Measurements from ENCODE around the gene EIF5AL1. TPM values are rescaled to one million over a fixed set of nuclear protein-coding genes. Genes with fewer than 3 reads are reported as not detected.

Gene EIF5AL1
- total and polyA plus RNA-seq, 2 of the 13 experiments (the other 11 are each of a cell fraction or from before 2014, with no cell fraction given), result 0.22 to 0.50 TPM

- intact Hi-C loops (cut with micrococcal nuclease; ENCODE audit: unreplicated experiment) (no loop called here), in situ Hi-C loops (cut with HindIII; ENCODE audit: extremely low pct_ligation_motif_present, low pct_unique_long_range_greater_than_20kb) (no loop called here)
- no peak overlapping the region for H3K4me2 ChIP-seq (ENCODE audit: low read depth, low read length)
- ATAC-seq, result no peak
- no peaks in the 10 kb centered on the region for H3K79me2 ChIP-seq (ENCODE audit: insufficient read depth, low read length)
- BruUV-seq (replicated peaks), result no TSS peak
- H3K9ac ChIP-seq (ENCODE audit: insufficient read depth, low read depth, low read length), result no peak overlapping the region
- WGBS (ENCODE audit: low lambda C conversion rate), result 5% methylated on average over 3 of the region's 10 CpGs
- TF ChIP-seq, protein P1, sequence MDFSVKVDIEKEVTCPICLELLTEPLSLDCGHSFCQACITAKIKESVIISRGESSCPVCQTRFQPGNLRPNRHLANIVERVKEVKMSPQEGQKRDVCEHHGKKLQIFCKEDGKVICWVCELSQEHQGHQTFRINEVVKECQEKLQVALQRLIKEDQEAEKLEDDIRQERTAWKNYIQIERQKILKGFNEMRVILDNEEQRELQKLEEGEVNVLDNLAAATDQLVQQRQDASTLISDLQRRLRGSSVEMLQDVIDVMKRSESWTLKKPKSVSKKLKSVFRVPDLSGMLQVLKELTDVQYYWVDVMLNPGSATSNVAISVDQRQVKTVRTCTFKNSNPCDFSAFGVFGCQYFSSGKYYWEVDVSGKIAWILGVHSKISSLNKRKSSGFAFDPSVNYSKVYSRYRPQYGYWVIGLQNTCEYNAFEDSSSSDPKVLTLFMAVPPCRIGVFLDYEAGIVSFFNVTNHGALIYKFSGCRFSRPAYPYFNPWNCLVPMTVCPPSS (IDR thresholded peaks at IDR 0.05), result no peak
- no peak for TF ChIP-seq ZNF343 (CRISPR knock-in tag; IDR thresholded peaks at IDR 0.05)
- TF ChIP-seq RORA (CRISPR knock-in tag; IDR thresholded peaks at IDR 0.05), result no peak
- no peak for TF ChIP-seq YEATS2 (CRISPR knock-in tag; IDR thresholded peaks at IDR 0.05; ENCODE audit: borderline replicate concordance)
- no peak for TF ChIP-seq ZFAT (CRISPR knock-in tag; conservative IDR thresholded peaks at IDR 0.05)
- TF ChIP-seq ZSCAN25 (CRISPR knock-in tag; IDR thresholded peaks at IDR 0.05), result no peak
- no peak for TF ChIP-seq ZNF264 (CRISPR knock-in tag; IDR thresholded peaks at IDR 0.05)
- no peak for TF ChIP-seq ZNF160 (CRISPR knock-in tag; IDR thresholded peaks at IDR 0.05)
- no peak for TF ChIP-seq TRIM24 (CRISPR knock-in tag; IDR thresholded peaks at IDR 0.05)
- no peaks in the 10 kb centered on the region for H3K36me3 ChIP-seq (replicated peaks in 1 of 2; ENCODE audit: control insufficient read depth in 1 of 2, insufficient read depth in 2 of 2, low read length in 2 of 2)
- CTCF ChIA-PET (ENCODE audit: low intra/inter-chr PET ratio, low total read pairs), result no interaction called here
- no peak for DNase-seq (ENCODE audit: low spot score)
- no peak overlapping the region for H3K4me3 ChIP-seq (replicated peaks in 1 of 3; ENCODE audit: insufficient read depth in 1 of 3, low read depth in 2 of 3, low read length in 3 of 3)
- peaks cover 0 to 11% of the 10 kb centered on the region in 2 experiments; a peak in 2 of 5 replicates for H3K27me3 ChIP-seq (ENCODE audit: control insufficient read depth in 1 of 2, insufficient read depth in 2 of 2, low read length in 2 of 2)
- no peaks in the 10 kb centered on the region for H3K9me3 ChIP-seq (ENCODE audit: low read length)
- no peak overlapping the region for H2AFZ ChIP-seq (ENCODE audit: low read length)
- no peak for FAIRE-seq
- POLR2A ChIA-PET, result no interaction called here
- no peaks in the 10 kb centered on the region for H4K20me1 ChIP-seq (ENCODE audit: insufficient read depth, low read length)
- H3K4me1 ChIP-seq (ENCODE audit: insufficient read depth, low read length), result peaks cover 8% of the 10 kb centered on the region
- H3K27ac ChIP-seq (ENCODE audit: extremely low read length, insufficient read depth, low read length), result no peak overlapping the region
Measured at GRCh38 chr10:79463578-79464496, 48.5 kb upstream of the EIF5AL1 start.
